OCI-LY7 (cell line): ENCODE data around the gene ISLR.

Source experiments
- CTCF ChIP-seq: fragments of 200-600 bp; sonication (generic); conservative IDR thresholded peaks from 2 replicates; pipeline ENCODE4 v1.5.1; 2014; ENCODE audit warnings: mild to moderate bottlenecking, antibody characterized with exemption, low read length, moderate library complexity, mixed read lengths
- EZH2phosphoT487 ChIP-seq: fragments of 200-600 bp; sonication (generic); IDR thresholded peaks from 2 replicates; pipeline ENCODE4 v1.6.1; 2018; ENCODE audit warnings: low read depth, borderline replicate concordance, mild to moderate bottlenecking, mixed run types, antibody characterized with exemption, low read length, moderate library complexity, mixed read lengths

- no peak for TF ChIP-seq CTCF
- no peak for TF ChIP-seq EZH2phosphoT487
These were observed 14.7 kb downstream of the ISLR start for GRCh38 chr15:74188216-74188615.
